Endothelial cell of umbilical vein (primary cell): ENCODE results near the gene IYD. TPM values are rescaled to one million over a fixed set of nuclear protein-coding genes. Genes with fewer than 3 reads are reported as not detected.

Source experiments
- BruUV-seq: library from RNA; stranded (reverse); fragments of 400-500 nt; replicated peaks from 2 replicates; lab custom pipeline; 2021; lab: Mats Ljungman, UMichigan
- CTCF ChIA-PET: fragments of 300-600, 350-600 bp; sonication (Branson Sonifier 250); formaldehyde crosslinking; loops from one replicate; lab custom pipeline; 2021; ENCODE audit warnings: antibody characterized with exemption, inconsistent platforms; lab: Charles Lee
- POLR2A ChIA-PET: fragments of 300-600, 350-600 bp; sonication (Branson Sonifier 250); formaldehyde crosslinking; loops from one replicate; lab custom pipeline; 2021; ENCODE audit warnings: antibody characterized with exemption, inconsistent platforms; lab: Charles Lee
- DNase-seq: peaks from one replicate; pipeline ENCODE4 v3.0.0-alpha.2; 2011; ENCODE audit warnings: low read depth, low spot score
- FAIRE-seq: peaks from 2 replicates; lab custom pipeline; 2011; peaks lifted over from hg19 to GRCh38; lab: Jason Lieb, UNC
- H2AFZ ChIP-seq: 2 replicates; pipeline ENCODE4 v1.6.0; 2012; ENCODE audit warnings: low read depth, low read length, control low read depth, inconsistent platforms
- H3K27ac ChIP-seq: 2 replicates; pipeline ENCODE4 v1.5.1; 2011; ENCODE audit warnings: low read depth, mild to moderate bottlenecking, control low read depth, low read length, moderate library complexity; ENCODE audit not compliant: insufficient read depth
- H3K27me3 ChIP-seq, 2 experiments: 2 replicates each; pipeline versions ENCODE4 v1.6.0 to v1.6.1; 2011; ENCODE audit warnings: low read length in 2 of 2, mixed read lengths in 1 of 2; ENCODE audit not compliant: control insufficient read depth in 2 of 2, insufficient read depth in 2 of 2
- H3K36me3 ChIP-seq, 2 experiments: 2 replicates in 1 of 2; 3 replicates in 1 of 2; pipeline ENCODE4 v1.5.1; 2011; ENCODE audit warnings: low read length in 2 of 2, mild to moderate bottlenecking in 1 of 2, moderate library complexity in 1 of 2; ENCODE audit not compliant: control insufficient read depth in 2 of 2, insufficient read depth in 2 of 2; ENCODE audit errors: extremely low read depth in 1 of 2
- H3K4me1 ChIP-seq: 3 replicates; pipeline ENCODE4 v1.5.1; 2011; ENCODE audit warnings: mild to moderate bottlenecking, low read length; ENCODE audit not compliant: control insufficient read depth, insufficient read depth; ENCODE audit errors: extremely low read depth
- H3K4me2 ChIP-seq: 2 replicates; pipeline ENCODE4 v1.6.1; 2011; ENCODE audit warnings: low read length, control low read depth, mixed read lengths; ENCODE audit not compliant: insufficient read depth
- H3K4me3 ChIP-seq, 3 experiments: fragments of 200-600 bp in 1 of 3; sonication (generic), shearing (Covaris generic) in 1 of 3; replicated peaks in 1 of 3; 2 replicates each; pipeline ENCODE4 v1.5.1; 2011 to 2016; ENCODE audit warnings: control low read depth in 3 of 3, low read length in 3 of 3, mild to moderate bottlenecking in 2 of 3, inconsistent platforms in 1 of 3, low read depth in 1 of 3, moderate library complexity in 1 of 3; ENCODE audit not compliant: insufficient read depth in 1 of 3
- H3K79me2 ChIP-seq: 2 replicates; pipeline ENCODE4 v1.6.0; 2012; ENCODE audit warnings: low read length, inconsistent platforms; ENCODE audit not compliant: control insufficient read depth, insufficient read depth
- H3K9ac ChIP-seq: replicated peaks from 2 replicates; pipeline ENCODE3; 2011; ENCODE audit warnings: low read length, control low read depth; ENCODE audit not compliant: insufficient read depth; ENCODE audit errors: extremely low read depth
- H3K9me1 ChIP-seq: replicated peaks from 3 replicates; pipeline ENCODE4 v1.6.0; 2011; ENCODE audit warnings: mild to moderate bottlenecking, low read length; ENCODE audit not compliant: control insufficient read depth, insufficient read depth; ENCODE audit errors: extremely low read depth
- H3K9me3 ChIP-seq: replicated peaks from 2 replicates; pipeline ENCODE4 v1.5.1; 2012; ENCODE audit warnings: low read length, inconsistent platforms; ENCODE audit not compliant: control insufficient read depth, insufficient read depth
- H4K20me1 ChIP-seq: replicated peaks from 2 replicates; pipeline ENCODE3; 2011; ENCODE audit warnings: mild to moderate bottlenecking, low read length; ENCODE audit not compliant: control insufficient read depth, insufficient read depth; ENCODE audit errors: extremely low read depth
- CTCF ChIP-seq, 2 donors: IDR thresholded peaks; 1 replicate in 1 of 2; 2 replicates in 1 of 2; pipeline ENCODE4 v1.5.1; 2011; ENCODE audit warnings: low read length in 2 of 2, mild to moderate bottlenecking in 2 of 2, moderate library complexity in 2 of 2, control low read depth in 1 of 2, inconsistent platforms in 1 of 2, low read depth in 1 of 2; ENCODE audit not compliant: insufficient read depth in 1 of 2; ENCODE audit errors: extremely low read depth in 1 of 2
- EZH2 ChIP-seq: IDR thresholded peaks from 2 replicates; pipeline ENCODE4 v1.6.1; 2012; ENCODE audit warnings: borderline replicate concordance, low read depth, mild to moderate bottlenecking, moderate library complexity, low read length, inconsistent platforms; ENCODE audit not compliant: severe bottlenecking
- FOS ChIP-seq: IDR thresholded peaks from 2 replicates; pipeline ENCODE4 v1.6.1; 2011; ENCODE audit warnings: mild to moderate bottlenecking, low read length, moderate library complexity, borderline replicate concordance; ENCODE audit not compliant: insufficient read depth
- GATA2 ChIP-seq: IDR thresholded peaks from 2 replicates; pipeline ENCODE4 v1.7.0; 2011; ENCODE audit warnings: low read depth, mild to moderate bottlenecking, moderate library complexity, mixed read lengths, low read length; ENCODE audit not compliant: insufficient read length, insufficient read depth
- JUN ChIP-seq: IDR thresholded peaks from 2 replicates; pipeline ENCODE4 v1.6.1; 2011; ENCODE audit warnings: borderline replicate concordance, low read depth; ENCODE audit not compliant: insufficient read length, insufficient read depth
- MYC ChIP-seq: IDR thresholded peaks from one replicate; pipeline ENCODE4 v1.6.1; 2011; ENCODE audit warnings: mild to moderate bottlenecking, low read depth, low read length
- POLR2A ChIP-seq: IDR thresholded peaks from 2 replicates; pipeline ENCODE4 v1.6.1; 2012; ENCODE audit warnings: low read depth, mild to moderate bottlenecking, control low read depth, low read length
- POLR2AphosphoS5 ChIP-seq: IDR thresholded peaks from 2 replicates; pipeline ENCODE4 v1.6.1; 2012; ENCODE audit warnings: low read depth, mild to moderate bottlenecking, control low read depth, low read length, moderate library complexity; ENCODE audit not compliant: insufficient read depth
- dilution Hi-C: fragments of 300-500 bp; cut with MboI; formaldehyde crosslinking; loops from one replicate; pipeline ENCODE4 v1.15.0; 2019; ENCODE audit warnings: low sequenced_read_pairs; ENCODE audit not compliant: extremely low pct_ligation_motif_present
- intact Hi-C: fragments of 100-400 bp; cut with micrococcal nuclease; formaldehyde crosslinking; loops from one replicate; pipeline ENCODE4 v1.10.0; 2022
- polyA plus RNA-seq, 4 experiments: library from polyadenylated mRNA; depleted of rRNA in 3 of 4; stranded (reverse) in 3 of 4; unstranded in 1 of 4; fragments of >200 nt; gene quantifications; 2 replicates each; pipeline versions ENCODE4 v1.2.1 to v1.2.3, GENCODE V29; 2011 to 2012; ENCODE audit warnings: missing spikeins in 1 of 4
- total RNA-seq: library from RNA; stranded (reverse); gene quantifications from 2 replicates; pipeline ENCODE4 v1.2.3, GENCODE V29; 2021
- TF ChIP-seq, protein P1 (sequence below): IDR thresholded peaks from 2 replicates; pipeline ENCODE4 v1.6.1; 2011; ENCODE audit not compliant: insufficient read depth, insufficient read length

Gene IYD
- total and polyA plus RNA-seq, 2 donors (not counting 3 experiments of a cell fraction or from before 2014, with no cell fraction given) = not detected

GRCh38 chr6:150366118-150366778 lies 2.6 kb upstream of the IYD start:
- dilution Hi-C loops = no loop called here
- Histone ChIP-seq H3K9me1 (no peaks in the 10 kb centered on the region), H3K4me3 (no peak overlapping the region), H3K4me1 (no peaks in the 10 kb centered on the region), H3K36me3 (no peaks in the 10 kb centered on the region), H3K9ac (no peak overlapping the region), H4K20me1 (no peaks in the 10 kb centered on the region), H3K4me2 (no peak overlapping the region), H3K27ac (no peak overlapping the region), H3K27me3 (peaks cover 0 to 4% of the 10 kb centered on the region in 2 experiments), H3K79me2 (no peaks in the 10 kb centered on the region), H2AFZ (no peak overlapping the region), H3K9me3 (no peaks in the 10 kb centered on the region)
- no peak for TF ChIP-seq MYC
- TF ChIP-seq, protein P1, sequence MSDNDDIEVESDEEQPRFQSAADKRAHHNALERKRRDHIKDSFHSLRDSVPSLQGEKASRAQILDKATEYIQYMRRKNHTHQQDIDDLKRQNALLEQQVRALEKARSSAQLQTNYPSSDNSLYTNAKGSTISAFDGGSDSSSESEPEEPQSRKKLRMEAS = no peak
- TF ChIP-seq POLR2A = no peak
- TF ChIP-seq JUN = no peak
- TF ChIP-seq EZH2 = no peak
- TF ChIP-seq FOS = no peak
- TF ChIP-seq GATA2 = no peak
- no peak for TF ChIP-seq POLR2AphosphoS5
- TF ChIP-seq CTCF (IDR thresholded peaks at IDR 0.05; ENCODE audit: extremely low read depth in 1 of 2, insufficient read depth in 1 of 2, low read depth in 1 of 2, low read length in 2 of 2) = no peak
- ChIA-PET POLR2A (interaction anchor here (0.6 kb wide), 1 partner anchor 275 kb away, joined by 3 read pairs; no protein-coding TSS in a partner anchor), CTCF (interaction anchor here (0.6 to 1.4 kb wide), 3 partner anchors 28 to 452 kb away, joined by 3 read pairs; no protein-coding TSS in a partner anchor)
- no TSS peak for BruUV-seq
- no peak for FAIRE-seq
- intact Hi-C loops = no loop called here
- no peak for DNase-seq
